Hematopoietic multipotent progenitor cell treated with erythropoietin and hydrocortisone succinate and interleukin-3 and kit ligand, for 8 days (in vitro differentiated cells): ENCODE data around the gene HSP90AB1.
A peak's percentile ranks its signal among the peaks of the same experiment; 100 is the strongest.

Source experiments
- DNase-seq: peaks from one replicate; pipeline ENCODE4 v3.0.0-alpha.2; 2015

Gene HSP90AB1

GRCh38 chr6:44269921-44270525, 23.1 kb downstream of the HSP90AB1 start, which contains the start of gene TMEM151B:
Gene TMEM151B, plus strand, starts transcription at chr6:44270450. Its CDS starts 293 bp downstream, at chr6:44270743.
- no peak for DNase-seq

- DNase-seq: no peak
Measured at GRCh38 chr6:44270526-44271405, 23.9 kb downstream of the HSP90AB1 start.

GRCh38 chr6:44271406-44271723, 24.5 kb downstream of the HSP90AB1 start:
- DNase-seq: no peak

GRCh38 chr6:44271914-44272313, 25.0 kb downstream of the HSP90AB1 start:
- no peak for DNase-seq

- no peak for DNase-seq
Measured at GRCh38 chr6:44272529-44272928, 25.6 kb downstream of the HSP90AB1 start.

GRCh38 chr6:44272999-44273566, 26.2 kb downstream of the HSP90AB1 start:
- DNase-seq: no peak

GRCh38 chr6:44273617-44274016, 26.7 kb downstream of the HSP90AB1 start:
- DNase-seq: no peak

- no peak for DNase-seq
Measured at GRCh38 chr6:44275271-44275748, 28.4 kb downstream of the HSP90AB1 start.

GRCh38 chr6:44275749-44276648, 29.1 kb downstream of the HSP90AB1 start:
- DNase-seq: peak; percentile 30

GRCh38 chr6:44276667-44277640, 30.1 kb downstream of the HSP90AB1 start:
- DNase-seq: no peak

GRCh38 chr6:44277763-44278162, 30.9 kb downstream of the HSP90AB1 start:
- DNase-seq: no peak

- no peak for DNase-seq
Measured at GRCh38 chr6:44278315-44278714, 31.4 kb downstream of the HSP90AB1 start.

GRCh38 chr6:44278774-44279697, 32.1 kb downstream of the HSP90AB1 start:
- no peak for DNase-seq

GRCh38 chr6:44284121-44284520, 37.2 kb downstream of the HSP90AB1 start:
- DNase-seq: no peak

- DNase-seq: no peak
Measured at GRCh38 chr6:44284867-44285266, 38.0 kb downstream of the HSP90AB1 start.

- peak; percentile 38 for DNase-seq
Measured at GRCh38 chr6:44285552-44286284, 38.8 kb downstream of the HSP90AB1 start.

- no peak for DNase-seq
Measured at GRCh38 chr6:44286285-44286565, 39.3 kb downstream of the HSP90AB1 start.

GRCh38 chr6:44286747-44287146, 39.8 kb downstream of the HSP90AB1 start:
- no peak for DNase-seq

GRCh38 chr6:44289726-44290260, 42.9 kb downstream of the HSP90AB1 start:
- no peak for DNase-seq

- DNase-seq: no peak
Measured at GRCh38 chr6:44291841-44292240, 44.9 kb downstream of the HSP90AB1 start.
